H9 (cell line): ENCODE measurements around the gene LPP. TPM values are rescaled to one million over a fixed set of nuclear protein-coding genes. Genes with fewer than 3 reads are reported as not detected.

Experiments used
- DNase-seq: peaks from one replicate; pipeline ENCODE4 v3.0.0-alpha.2; 2017
- H2AFZ ChIP-seq: one replicate; pipeline ENCODE4 v1.6.1; 2013; ENCODE audit warnings: mild to moderate bottlenecking, low read length, control low read depth, moderate library complexity
- H2AK5ac ChIP-seq: 2 replicates; pipeline ENCODE4 v1.6.1; 2013; ENCODE audit warnings: low read length, control low read depth, mixed read lengths; ENCODE audit not compliant: insufficient read length
- H2BK120ac ChIP-seq: one replicate; pipeline ENCODE4 v1.6.1; 2013; ENCODE audit warnings: low read depth, mild to moderate bottlenecking, low read length, control low read depth, inconsistent platforms; ENCODE audit not compliant: poor library complexity, severe bottlenecking
- H2BK12ac ChIP-seq: 2 replicates; pipeline ENCODE4 v1.6.1; 2013; ENCODE audit warnings: low read length, control low read depth, mixed read lengths, low read depth; ENCODE audit not compliant: insufficient read length
- H2BK15ac ChIP-seq: 2 replicates; pipeline ENCODE4 v1.6.1; 2013; ENCODE audit warnings: low read depth, low read length, control low read depth
- H2BK20ac ChIP-seq: one replicate; pipeline ENCODE4 v1.6.1; 2013; ENCODE audit warnings: low read depth, mild to moderate bottlenecking, low read length, control low read depth, inconsistent platforms; ENCODE audit not compliant: poor library complexity, severe bottlenecking
- H2BK5ac ChIP-seq: 2 replicates; pipeline ENCODE4 v1.6.1; 2013; ENCODE audit warnings: low read length, control low read depth, mixed read lengths; ENCODE audit not compliant: insufficient read length
- H3K14ac ChIP-seq: 2 replicates; pipeline ENCODE4 v1.6.1; 2013; ENCODE audit warnings: low read length, control low read depth; ENCODE audit not compliant: insufficient read depth
- H3K18ac ChIP-seq: 2 replicates; pipeline ENCODE4 v1.6.1; 2013; ENCODE audit warnings: low read depth, mild to moderate bottlenecking, mixed read lengths, low read length, control low read depth; ENCODE audit not compliant: insufficient read length
- H3K23ac ChIP-seq: 2 replicates; pipeline ENCODE4 v1.6.1; 2013; ENCODE audit warnings: low read length, control low read depth, mixed read lengths, low read depth; ENCODE audit not compliant: insufficient read length
- H3K23me2 ChIP-seq: 2 replicates; pipeline ENCODE4 v1.6.1; 2013; ENCODE audit warnings: low read depth, mild to moderate bottlenecking, mixed read lengths, low read length, control low read depth; ENCODE audit not compliant: insufficient read length, poor library complexity, severe bottlenecking
- H3K27ac ChIP-seq: 2 replicates; pipeline ENCODE4 v1.5.1; 2013; ENCODE audit warnings: low read length, control low read depth, mixed read lengths, low read depth; ENCODE audit not compliant: insufficient read length
- H3K27me3 ChIP-seq: 2 replicates; pipeline ENCODE4 v1.6.1; 2013; ENCODE audit warnings: low read length, control low read depth, inconsistent platforms; ENCODE audit not compliant: insufficient read depth
- H3K4ac ChIP-seq: 2 replicates; pipeline ENCODE4 v1.6.1; 2013; ENCODE audit warnings: low read depth, mild to moderate bottlenecking, control low read depth, inconsistent platforms, low read length, moderate library complexity
- H3K4me1 ChIP-seq: 2 replicates; pipeline ENCODE4 v1.6.1; 2013; ENCODE audit warnings: low read length, control low read depth, inconsistent platforms; ENCODE audit not compliant: insufficient read depth
- H3K4me2 ChIP-seq: 2 replicates; pipeline ENCODE4 v1.6.1; 2013; ENCODE audit warnings: low read length, control low read depth, mixed read lengths; ENCODE audit not compliant: insufficient read length, insufficient read depth
- H3K56ac ChIP-seq: 2 replicates; pipeline ENCODE4 v1.6.1; 2013; ENCODE audit warnings: low read depth, mild to moderate bottlenecking, mixed read lengths, low read length, control low read depth; ENCODE audit not compliant: insufficient read length
- H3K79me1 ChIP-seq: 2 replicates; pipeline ENCODE4 v1.6.1; 2013; ENCODE audit warnings: low read depth, mild to moderate bottlenecking, moderate library complexity, low read length, control low read depth, inconsistent platforms; ENCODE audit not compliant: insufficient read depth, poor library complexity, severe bottlenecking
- H3K79me2 ChIP-seq: 2 replicates; pipeline ENCODE4 v1.6.1; 2013; ENCODE audit warnings: low read length, control low read depth, inconsistent platforms; ENCODE audit not compliant: insufficient read depth
- H3K9ac ChIP-seq: 2 replicates; pipeline ENCODE4 v1.6.1; 2013; ENCODE audit warnings: low read length, control low read depth, mixed read lengths; ENCODE audit not compliant: insufficient read length; ENCODE audit errors: extremely low read depth
- H3K9me3 ChIP-seq: one replicate; pipeline ENCODE4 v1.6.1; 2013; ENCODE audit warnings: low read depth, low read length, inconsistent platforms; ENCODE audit not compliant: control insufficient read depth
- H3T11ph ChIP-seq: one replicate; pipeline ENCODE4 v1.6.1; 2013; ENCODE audit warnings: mild to moderate bottlenecking, low read length, control low read depth, inconsistent platforms
- H4K20me1 ChIP-seq: one replicate; pipeline ENCODE4 v1.6.1; 2013; ENCODE audit not compliant: control insufficient read depth, insufficient read length, insufficient read depth
- H4K5ac ChIP-seq: 2 replicates; pipeline ENCODE4 v1.6.1; 2013; ENCODE audit warnings: low read depth, mild to moderate bottlenecking, mixed read lengths, low read length, control low read depth; ENCODE audit not compliant: insufficient read length
- H4K8ac ChIP-seq: replicated peaks from 2 replicates; pipeline ENCODE4 v1.6.1; 2013; ENCODE audit warnings: low read length, control low read depth, mixed read lengths, low read depth; ENCODE audit not compliant: insufficient read length
- H4K91ac ChIP-seq: 2 replicates; pipeline ENCODE4 v1.6.1; 2013; ENCODE audit warnings: low read depth, mild to moderate bottlenecking, moderate library complexity, mixed read lengths, low read length, control low read depth; ENCODE audit not compliant: insufficient read length
- H3K27ac Mint-ChIP-seq, 3 experiments: 2 replicates in 2 of 3; 3 replicates in 1 of 3; pipeline ENCODE4 v1.8.0; 2020 to 2021; ENCODE audit warnings: mixed read lengths in 3 of 3, mild to moderate bottlenecking in 1 of 3, moderate library complexity in 1 of 3
- H3K27me3 Mint-ChIP-seq: 2 replicates; pipeline ENCODE4 v1.8.0; 2021; ENCODE audit warnings: low read depth, mild to moderate bottlenecking, moderate library complexity, mixed read lengths
- H3K36me3 Mint-ChIP-seq, 3 experiments: 2 replicates in 2 of 3; 3 replicates in 1 of 3; pipeline ENCODE4 v1.8.0; 2020 to 2021; ENCODE audit warnings: low read depth in 3 of 3, mixed read lengths in 3 of 3; ENCODE audit not compliant: insufficient read depth in 1 of 3
- H3K4me1 Mint-ChIP-seq, 2 experiments: 2 replicates each; pipeline ENCODE4 v1.8.0; 2020; ENCODE audit warnings: mixed read lengths in 2 of 2
- H3K4me3 Mint-ChIP-seq, 2 experiments: 2 replicates in 1 of 2; 3 replicates in 1 of 2; pipeline ENCODE4 v1.8.0; 2020 to 2021; ENCODE audit warnings: mild to moderate bottlenecking in 2 of 2, mixed read lengths in 2 of 2, moderate library complexity in 1 of 2
- H3K9me3 Mint-ChIP-seq, 2 experiments: 2 replicates in 1 of 2; 3 replicates in 1 of 2; pipeline ENCODE4 v1.8.0; 2020; ENCODE audit warnings: mild to moderate bottlenecking in 2 of 2, mixed read lengths in 2 of 2, moderate library complexity in 1 of 2
- WGBS: extraction: QIAGEN DNeasy Blood & Tissue Kit; methylation state at CpG from one replicate; pipeline ENCODE4 v1.1.7; 2013; ENCODE audit warnings: missing lambda C conversion rate, low lambda C conversion rate, mixed read lengths; ENCODE audit not compliant: insufficient read length; ENCODE audit errors: extremely low coverage; 5-methylcytosine and 5-hydroxymethylcytosine counted together
- total RNA-seq: library from RNA; stranded (reverse); gene quantifications from 2 replicates; pipeline ENCODE4 v1.2.1, GENCODE V29; 2021
- TF ChIP-seq, protein P1 (sequence below): fragments of 200-600 bp; sonication (generic); conservative IDR thresholded peaks from 3 replicates; pipeline ENCODE4 v1.8.0; 2021; ENCODE audit warnings: antibody characterized with exemption, mild to moderate bottlenecking

The LPP gene
- total RNA-seq, 1 experiment from 2014 or later: 64.6 TPM

DNA sequence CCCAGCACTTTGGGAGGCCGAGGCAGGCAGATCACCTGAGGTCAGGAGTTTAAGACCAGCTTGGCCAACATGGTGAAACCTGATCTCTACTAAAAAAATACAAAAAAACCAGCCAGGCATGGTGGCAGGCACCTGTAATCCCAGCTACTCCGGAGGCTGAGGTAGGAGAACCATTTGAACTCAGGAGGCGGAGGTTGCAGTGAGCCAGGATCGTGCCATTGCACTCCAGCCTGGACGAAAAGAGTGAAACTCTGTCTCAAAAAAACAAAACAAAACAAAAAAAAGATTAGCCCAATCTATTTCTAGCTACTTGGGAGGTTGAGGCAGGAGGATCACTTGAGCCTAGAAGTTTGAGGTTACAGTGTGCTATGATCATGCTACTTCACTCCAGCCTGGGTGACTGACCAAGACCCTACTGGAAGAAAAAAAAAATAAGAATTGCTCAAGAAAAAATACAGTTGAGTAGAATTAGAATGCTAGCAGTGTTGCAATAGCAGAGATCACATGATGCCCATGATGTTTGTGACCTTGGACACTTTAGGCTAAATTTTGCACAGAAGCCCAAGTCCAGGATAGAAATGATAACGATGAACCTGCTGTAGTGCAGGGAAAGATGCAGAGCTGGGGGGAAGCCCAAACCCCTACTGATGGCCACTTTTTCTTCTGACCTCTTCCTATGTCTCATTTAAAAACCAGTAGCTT, 162.2 kb downstream of the LPP start:
- Histone ChIP-seq H3K9me3 (no peaks in the 10 kb centered on the region), H3K23me2 (no peaks in the 10 kb centered on the region), H4K5ac (no peak overlapping the region), H4K8ac (no peak overlapping the region), H2BK120ac (no peak overlapping the region), H4K91ac (no peak overlapping the region), H3K9ac (no peak overlapping the region), H3K18ac (no peak overlapping the region), H3K14ac (no peak overlapping the region), H4K20me1 (no peaks in the 10 kb centered on the region), H3K27ac (no peak overlapping the region), H3T11ph (no peak overlapping the region), H2AK5ac (no peak overlapping the region), H2AFZ (no peak overlapping the region), H2BK5ac (no peak overlapping the region), H3K4me2 (no peak overlapping the region), H3K4me1 (no peaks in the 10 kb centered on the region), H3K79me1 (no peaks in the 10 kb centered on the region), H2BK15ac (no peak overlapping the region), H3K79me2 (no peaks in the 10 kb centered on the region), H3K4ac (no peak overlapping the region), H3K27me3 (no peaks in the 10 kb centered on the region), H2BK20ac (no peak overlapping the region), H3K23ac (no peak overlapping the region), H2BK12ac (no peak overlapping the region), H3K56ac (no peak overlapping the region)
- DNase-seq: no peak
- WGBS: no CpG with 5 or more reads among the region's 6 CpGs
- H3K27ac Mint-ChIP-seq: peak overlapping the region; percentile 62 to 79 (median 65); a peak in 4 of 7 replicates
- TF ChIP-seq, protein P1, sequence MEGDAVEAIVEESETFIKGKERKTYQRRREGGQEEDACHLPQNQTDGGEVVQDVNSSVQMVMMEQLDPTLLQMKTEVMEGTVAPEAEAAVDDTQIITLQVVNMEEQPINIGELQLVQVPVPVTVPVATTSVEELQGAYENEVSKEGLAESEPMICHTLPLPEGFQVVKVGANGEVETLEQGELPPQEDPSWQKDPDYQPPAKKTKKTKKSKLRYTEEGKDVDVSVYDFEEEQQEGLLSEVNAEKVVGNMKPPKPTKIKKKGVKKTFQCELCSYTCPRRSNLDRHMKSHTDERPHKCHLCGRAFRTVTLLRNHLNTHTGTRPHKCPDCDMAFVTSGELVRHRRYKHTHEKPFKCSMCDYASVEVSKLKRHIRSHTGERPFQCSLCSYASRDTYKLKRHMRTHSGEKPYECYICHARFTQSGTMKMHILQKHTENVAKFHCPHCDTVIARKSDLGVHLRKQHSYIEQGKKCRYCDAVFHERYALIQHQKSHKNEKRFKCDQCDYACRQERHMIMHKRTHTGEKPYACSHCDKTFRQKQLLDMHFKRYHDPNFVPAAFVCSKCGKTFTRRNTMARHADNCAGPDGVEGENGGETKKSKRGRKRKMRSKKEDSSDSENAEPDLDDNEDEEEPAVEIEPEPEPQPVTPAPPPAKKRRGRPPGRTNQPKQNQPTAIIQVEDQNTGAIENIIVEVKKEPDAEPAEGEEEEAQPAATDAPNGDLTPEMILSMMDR: no peak
- no peak overlapping the region for H3K4me3 Mint-ChIP-seq
- no peaks in the 10 kb centered on the region for H3K4me1 Mint-ChIP-seq
- H3K9me3 Mint-ChIP-seq: no peaks in the 10 kb centered on the region
- peaks cover 0 to 4% (median 0%) of the 10 kb centered on the region in 3 experiments; a peak in 1 of 7 replicates for H3K36me3 Mint-ChIP-seq
- H3K27me3 Mint-ChIP-seq: no peaks in the 10 kb centered on the region
